ENCODE results near the gene FOXL1. TPM values are rescaled to one million over a fixed set of nuclear protein-coding genes. Genes with fewer than 3 reads are reported as not detected.

The FOXL1 gene
- total RNA-seq, 1 donor from 2014 or later = 6.4 TPM

DNA sequence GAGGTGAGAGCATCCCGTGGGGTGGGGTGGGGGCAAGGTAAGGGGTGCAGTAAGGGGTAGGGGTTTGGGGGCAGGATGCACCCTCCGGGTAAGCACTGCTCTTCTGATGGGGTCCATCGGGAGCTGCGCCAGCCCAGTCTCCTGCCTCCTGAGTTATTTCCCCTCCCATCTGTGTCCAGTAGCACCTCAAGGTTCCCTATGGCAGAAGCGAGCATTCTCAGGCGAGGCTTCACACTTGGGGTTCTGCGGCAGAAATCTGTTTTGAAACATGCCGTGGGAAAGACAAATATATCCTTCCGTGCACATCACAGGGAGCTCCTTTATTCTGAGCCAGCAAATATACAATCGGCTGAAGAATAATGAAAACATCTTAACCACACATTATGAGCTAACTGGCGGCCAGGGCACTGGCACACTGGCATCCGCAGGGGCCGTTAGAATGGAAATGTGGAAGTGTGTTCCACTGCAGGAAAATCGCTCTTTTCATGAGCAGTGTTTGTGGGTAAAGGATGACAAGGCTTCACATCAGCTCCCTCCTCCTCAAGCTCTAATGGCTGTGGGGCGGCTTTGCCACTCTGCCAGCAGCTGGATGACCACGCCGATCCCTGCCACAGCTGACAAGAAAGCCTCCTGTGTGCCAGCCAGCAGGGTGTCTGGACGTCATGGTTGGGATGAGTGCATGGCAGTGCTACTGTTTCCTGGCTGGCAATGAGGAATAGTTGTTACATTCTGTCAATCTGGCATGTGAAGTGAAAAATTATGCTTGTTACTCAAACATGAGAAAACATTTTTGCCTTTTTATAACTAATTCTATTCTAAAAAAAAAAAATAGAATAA is 43.4 kb upstream of the FOXL1 start:
- Mint-ChIP-seq H3K27me3 (ENCODE audit: unreplicated experiment) (peaks cover 10% of the 10 kb centered on the region), H3K9me3 (ENCODE audit: unreplicated experiment) (no peaks in the 10 kb centered on the region), H3K4me1 (ENCODE audit: unreplicated experiment) (no peaks in the 10 kb centered on the region), H3K36me3 (ENCODE audit: unreplicated experiment) (peaks cover 6% of the 10 kb centered on the region), H3K4me3 (ENCODE audit: unreplicated experiment) (no peak overlapping the region), H3K27ac (ENCODE audit: unreplicated experiment) (no peak overlapping the region)
- TF ChIP-seq, protein P1, sequence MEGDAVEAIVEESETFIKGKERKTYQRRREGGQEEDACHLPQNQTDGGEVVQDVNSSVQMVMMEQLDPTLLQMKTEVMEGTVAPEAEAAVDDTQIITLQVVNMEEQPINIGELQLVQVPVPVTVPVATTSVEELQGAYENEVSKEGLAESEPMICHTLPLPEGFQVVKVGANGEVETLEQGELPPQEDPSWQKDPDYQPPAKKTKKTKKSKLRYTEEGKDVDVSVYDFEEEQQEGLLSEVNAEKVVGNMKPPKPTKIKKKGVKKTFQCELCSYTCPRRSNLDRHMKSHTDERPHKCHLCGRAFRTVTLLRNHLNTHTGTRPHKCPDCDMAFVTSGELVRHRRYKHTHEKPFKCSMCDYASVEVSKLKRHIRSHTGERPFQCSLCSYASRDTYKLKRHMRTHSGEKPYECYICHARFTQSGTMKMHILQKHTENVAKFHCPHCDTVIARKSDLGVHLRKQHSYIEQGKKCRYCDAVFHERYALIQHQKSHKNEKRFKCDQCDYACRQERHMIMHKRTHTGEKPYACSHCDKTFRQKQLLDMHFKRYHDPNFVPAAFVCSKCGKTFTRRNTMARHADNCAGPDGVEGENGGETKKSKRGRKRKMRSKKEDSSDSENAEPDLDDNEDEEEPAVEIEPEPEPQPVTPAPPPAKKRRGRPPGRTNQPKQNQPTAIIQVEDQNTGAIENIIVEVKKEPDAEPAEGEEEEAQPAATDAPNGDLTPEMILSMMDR (IDR thresholded peaks at IDR 0.05) = no peak
- no peak for DNase-seq (ENCODE audit: extremely low spot score, unreplicated experiment)

DNA sequence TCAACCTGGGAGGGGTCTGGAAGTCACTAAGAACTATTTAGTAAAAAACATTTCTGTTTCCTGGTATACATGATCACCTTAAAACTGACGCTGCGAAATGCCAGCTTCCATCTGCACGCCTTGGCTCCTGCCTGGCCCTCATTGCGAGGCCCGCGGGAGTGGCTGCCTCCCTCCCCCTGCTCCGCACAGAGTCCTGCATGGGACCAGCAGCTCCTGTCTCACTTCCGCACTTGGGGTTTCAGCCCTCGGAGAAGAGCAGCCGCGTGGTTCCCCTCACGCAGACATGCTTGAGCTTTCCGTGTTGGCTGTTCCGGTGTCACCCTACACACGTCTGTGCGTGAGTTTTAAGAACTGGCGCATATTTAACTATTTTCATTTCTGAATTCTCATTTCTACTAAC is 41.7 kb upstream of the FOXL1 start:
- H3K27me3 Mint-ChIP-seq (ENCODE audit: unreplicated experiment) = peaks cover 7% of the 10 kb centered on the region
- no peaks in the 10 kb centered on the region for H3K9me3 Mint-ChIP-seq (ENCODE audit: unreplicated experiment)
- no peaks in the 10 kb centered on the region for H3K4me1 Mint-ChIP-seq (ENCODE audit: unreplicated experiment)
- H3K36me3 Mint-ChIP-seq (ENCODE audit: unreplicated experiment) = peaks cover 6% of the 10 kb centered on the region
- no peak for DNase-seq (ENCODE audit: extremely low spot score, unreplicated experiment)
- TF ChIP-seq, protein P1 (IDR thresholded peaks at IDR 0.05) = no peak
- no peak overlapping the region for H3K27ac Mint-ChIP-seq (ENCODE audit: unreplicated experiment)
- H3K4me3 Mint-ChIP-seq (ENCODE audit: unreplicated experiment) = no peak overlapping the region

DNA sequence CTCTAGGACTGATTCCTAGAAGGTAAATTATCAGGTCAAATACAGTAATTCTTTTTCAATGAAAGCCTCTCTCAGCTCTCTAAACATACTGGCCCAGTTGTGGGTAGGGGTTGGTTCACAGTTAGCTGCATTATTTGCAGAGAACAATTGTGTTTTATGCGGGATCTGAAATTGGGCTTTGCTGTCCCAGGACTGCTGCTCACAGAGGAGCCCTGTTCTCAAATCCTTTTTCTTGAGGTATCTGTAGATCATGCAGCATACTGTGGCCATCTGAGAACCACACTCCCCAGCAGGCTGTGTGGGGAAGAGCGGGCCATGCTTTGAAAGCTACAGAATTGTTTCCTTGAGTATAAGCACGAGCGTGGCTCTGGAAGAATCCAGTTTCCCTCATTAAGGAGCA is 40.9 kb upstream of the FOXL1 start:
- TF ChIP-seq, protein P1 (IDR thresholded peaks at IDR 0.05) = no peak
- DNase-seq (ENCODE audit: extremely low spot score, unreplicated experiment) = no peak
- Mint-ChIP-seq H3K27ac (ENCODE audit: unreplicated experiment) (no peak overlapping the region), H3K27me3 (ENCODE audit: unreplicated experiment) (peaks cover 7% of the 10 kb centered on the region), H3K36me3 (ENCODE audit: unreplicated experiment) (peaks cover 6% of the 10 kb centered on the region), H3K4me3 (ENCODE audit: unreplicated experiment) (no peak overlapping the region), H3K4me1 (ENCODE audit: unreplicated experiment) (no peaks in the 10 kb centered on the region), H3K9me3 (ENCODE audit: unreplicated experiment) (no peaks in the 10 kb centered on the region)

DNA sequence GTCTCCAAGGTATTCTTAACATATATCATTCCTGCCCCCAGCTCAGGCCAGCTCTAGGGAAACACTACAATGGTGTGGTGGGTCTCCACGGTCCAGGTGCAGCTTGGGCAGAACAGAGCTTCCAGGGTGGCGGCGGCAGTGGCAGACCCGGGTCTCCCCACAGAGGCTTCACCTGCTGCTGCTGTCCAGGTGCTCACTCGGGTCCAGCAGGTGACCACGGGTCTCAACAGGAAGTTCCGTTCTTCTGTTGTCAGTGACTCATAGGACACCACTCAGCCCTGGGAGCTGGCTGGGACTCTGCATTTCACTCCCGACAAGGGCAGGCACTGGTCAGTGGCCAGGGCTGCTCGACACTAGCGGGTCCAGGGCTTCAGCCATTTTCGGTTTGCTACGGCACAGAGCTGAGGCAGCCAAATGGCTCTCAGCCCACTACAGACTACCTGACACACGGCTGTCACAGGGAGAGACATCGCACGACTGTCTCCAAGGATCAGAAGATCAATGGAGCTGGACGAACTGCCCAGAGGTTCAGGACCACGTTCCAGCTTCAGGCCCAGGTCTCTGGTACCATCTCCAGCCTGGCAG is 40.1 kb upstream of the FOXL1 start:
- no peak for DNase-seq (ENCODE audit: extremely low spot score, unreplicated experiment)
- TF ChIP-seq, protein P1 (IDR thresholded peaks at IDR 0.05) = no peak
- Mint-ChIP-seq H3K9me3 (ENCODE audit: unreplicated experiment) (no peaks in the 10 kb centered on the region), H3K27me3 (ENCODE audit: unreplicated experiment) (peaks cover 7% of the 10 kb centered on the region), H3K27ac (ENCODE audit: unreplicated experiment) (no peak overlapping the region), H3K36me3 (ENCODE audit: unreplicated experiment) (peaks cover 6% of the 10 kb centered on the region), H3K4me3 (ENCODE audit: unreplicated experiment) (no peak overlapping the region), H3K4me1 (ENCODE audit: unreplicated experiment) (no peaks in the 10 kb centered on the region)

DNA sequence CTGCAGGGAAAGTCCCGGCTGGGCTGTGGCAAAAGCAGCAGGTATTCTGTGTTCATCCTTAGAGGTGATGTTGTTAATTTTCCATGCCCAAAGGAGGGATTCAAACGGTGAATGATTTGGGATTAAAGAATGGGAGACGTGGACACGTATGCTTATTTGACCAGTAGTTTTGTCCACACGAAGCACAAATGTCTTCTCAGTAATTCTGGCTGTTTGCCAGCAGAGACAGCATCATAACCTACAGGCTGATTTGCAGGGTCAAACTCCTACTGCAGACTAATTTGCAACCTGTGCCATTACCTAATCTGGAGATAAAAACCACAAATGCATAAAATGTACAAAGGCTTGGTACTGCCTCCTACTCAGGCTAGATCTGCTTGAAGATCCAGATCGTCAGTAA is 37.5 kb upstream of the FOXL1 start:
- H3K27me3 Mint-ChIP-seq (ENCODE audit: unreplicated experiment) = peaks cover 18% of the 10 kb centered on the region
- H3K4me3 Mint-ChIP-seq (ENCODE audit: unreplicated experiment) = no peak overlapping the region
- no peaks in the 10 kb centered on the region for H3K4me1 Mint-ChIP-seq (ENCODE audit: unreplicated experiment)
- no peak for DNase-seq (ENCODE audit: extremely low spot score, unreplicated experiment)
- H3K9me3 Mint-ChIP-seq (ENCODE audit: unreplicated experiment) = no peaks in the 10 kb centered on the region
- no peak overlapping the region for H3K27ac Mint-ChIP-seq (ENCODE audit: unreplicated experiment)
- TF ChIP-seq, protein P1 (IDR thresholded peaks at IDR 0.05) = no peak
- H3K36me3 Mint-ChIP-seq (ENCODE audit: unreplicated experiment) = peaks cover 9% of the 10 kb centered on the region

Measured in osteocyte (in vitro differentiated cells).